T-helper 1 cell treated with Interleukin-12 subunit alpha and Interleukin-12 subunit beta and Interleukin-4 antibody, amounts not matched to agents 30 μg/mL and 1 μg/mL, for 36 hours (primary cell): ENCODE results near the gene FAM171A1.
"Not testable (repeated sequence)": the region's sequence is repeated elsewhere in the genome, so short reads cannot be mapped to it uniquely, and the experiment has no call there.

Experiments
- H3K27ac Mint-ChIP-seq: one replicate; pipeline ENCODE4 v1.8.0; 2021; ENCODE audit warnings: mild to moderate bottlenecking, mixed read lengths
- H3K27me3 Mint-ChIP-seq: one replicate; pipeline ENCODE4 v1.8.0; 2021; ENCODE audit warnings: low read depth, mixed read lengths
- H3K36me3 Mint-ChIP-seq: one replicate; pipeline ENCODE4 v1.8.0; 2021; ENCODE audit warnings: low read depth, mixed read lengths
- H3K4me1 Mint-ChIP-seq: one replicate; pipeline ENCODE4 v1.8.0; 2021; ENCODE audit warnings: low read depth, mixed read lengths
- H3K4me3 Mint-ChIP-seq: one replicate; pipeline ENCODE4 v1.8.0; 2021; ENCODE audit warnings: mild to moderate bottlenecking, moderate library complexity, mixed read lengths
- H3K9me3 Mint-ChIP-seq: one replicate; pipeline ENCODE4 v1.8.0; 2021; ENCODE audit warnings: mixed read lengths

Gene FAM171A1

GRCh38 chr10:15280974-15281373, 90.1 kb downstream of the FAM171A1 start:
- H3K27ac Mint-ChIP-seq, result no peak overlapping the region
- peaks cover 1% of the 10 kb centered on the region for H3K4me1 Mint-ChIP-seq
- H3K36me3 Mint-ChIP-seq, result no peaks in the 10 kb centered on the region
- no peaks in the 10 kb centered on the region for H3K27me3 Mint-ChIP-seq
- no peaks in the 10 kb centered on the region for H3K9me3 Mint-ChIP-seq
- H3K4me3 Mint-ChIP-seq, result no peak overlapping the region

GRCh38 chr10:15280462-15280861, 90.6 kb downstream of the FAM171A1 start:
- Mint-ChIP-seq H3K27me3 (no peaks in the 10 kb centered on the region), H3K27ac (no peak overlapping the region), H3K36me3 (no peaks in the 10 kb centered on the region), H3K4me1 (peaks cover 1% of the 10 kb centered on the region), H3K9me3 (no peaks in the 10 kb centered on the region), H3K4me3 (no peak overlapping the region)

GRCh38 chr10:15279236-15279635, 91.9 kb downstream of the FAM171A1 start:
- Mint-ChIP-seq H3K27me3 (no peaks in the 10 kb centered on the region), H3K9me3 (no peaks in the 10 kb centered on the region), H3K4me3 (no peak overlapping the region), H3K4me1 (no peaks in the 10 kb centered on the region), H3K36me3 (no peaks in the 10 kb centered on the region), H3K27ac (no peak overlapping the region)

GRCh38 chr10:15278786-15279185, 92.3 kb downstream of the FAM171A1 start:
- no peaks in the 10 kb centered on the region for H3K27me3 Mint-ChIP-seq
- H3K27ac Mint-ChIP-seq, result no peak overlapping the region
- no peaks in the 10 kb centered on the region for H3K9me3 Mint-ChIP-seq
- H3K36me3 Mint-ChIP-seq, result no peaks in the 10 kb centered on the region
- no peak overlapping the region for H3K4me3 Mint-ChIP-seq
- H3K4me1 Mint-ChIP-seq, result no peaks in the 10 kb centered on the region

- not testable (repeated sequence) for H3K9me3 Mint-ChIP-seq, H3K27ac Mint-ChIP-seq, H3K4me3 Mint-ChIP-seq, H3K4me1 Mint-ChIP-seq, H3K36me3 Mint-ChIP-seq
- H3K27me3 Mint-ChIP-seq, result peaks cover 10% of the 10 kb centered on the region
Measured at GRCh38 chr10:15276039-15276438, 95.0 kb downstream of the FAM171A1 start.

- H3K27me3 Mint-ChIP-seq, result peaks cover 10% of the 10 kb centered on the region
- H3K4me1 Mint-ChIP-seq, H3K4me3 Mint-ChIP-seq, H3K36me3 Mint-ChIP-seq, H3K9me3 Mint-ChIP-seq, H3K27ac Mint-ChIP-seq: not testable (repeated sequence)
Measured at GRCh38 chr10:15269838-15270237, 101.3 kb downstream of the FAM171A1 start.

GRCh38 chr10:15267496-15267895, 103.6 kb downstream of the FAM171A1 start:
- no peaks in the 10 kb centered on the region for H3K36me3 Mint-ChIP-seq
- H3K27ac Mint-ChIP-seq, result no peak overlapping the region
- peaks cover 7% of the 10 kb centered on the region for H3K27me3 Mint-ChIP-seq
- no peaks in the 10 kb centered on the region for H3K9me3 Mint-ChIP-seq
- no peak overlapping the region for H3K4me3 Mint-ChIP-seq
- H3K4me1 Mint-ChIP-seq, result no peaks in the 10 kb centered on the region

GRCh38 chr10:15266117-15266516, 105.0 kb downstream of the FAM171A1 start:
- Mint-ChIP-seq H3K36me3 (no peaks in the 10 kb centered on the region), H3K9me3 (no peaks in the 10 kb centered on the region), H3K4me1 (no peaks in the 10 kb centered on the region), H3K27me3 (no peaks in the 10 kb centered on the region), H3K4me3 (no peak overlapping the region), H3K27ac (no peak overlapping the region)

- H3K4me1 Mint-ChIP-seq, result no peaks in the 10 kb centered on the region
- no peak overlapping the region for H3K27ac Mint-ChIP-seq
- H3K36me3 Mint-ChIP-seq, result no peaks in the 10 kb centered on the region
- H3K27me3 Mint-ChIP-seq, result no peaks in the 10 kb centered on the region
- H3K9me3 Mint-ChIP-seq, result no peaks in the 10 kb centered on the region
- no peak overlapping the region for H3K4me3 Mint-ChIP-seq
Measured at GRCh38 chr10:15265558-15265957, 105.5 kb downstream of the FAM171A1 start.

- Mint-ChIP-seq H3K27ac (no peak overlapping the region), H3K36me3 (no peaks in the 10 kb centered on the region), H3K4me1 (no peaks in the 10 kb centered on the region), H3K27me3 (no peaks in the 10 kb centered on the region), H3K9me3 (no peaks in the 10 kb centered on the region), H3K4me3 (no peak overlapping the region)
Measured at GRCh38 chr10:15265056-15265455, 106.0 kb downstream of the FAM171A1 start.

- Mint-ChIP-seq H3K36me3 (no peaks in the 10 kb centered on the region), H3K4me1 (no peaks in the 10 kb centered on the region), H3K27ac (no peak overlapping the region), H3K4me3 (no peak overlapping the region), H3K27me3 (no peaks in the 10 kb centered on the region), H3K9me3 (no peaks in the 10 kb centered on the region)
Measured at GRCh38 chr10:15263657-15264323, 107.3 kb downstream of the FAM171A1 start.

GRCh38 chr10:15262036-15262713, 108.9 kb downstream of the FAM171A1 start:
- Mint-ChIP-seq H3K4me1 (no peaks in the 10 kb centered on the region), H3K36me3 (no peaks in the 10 kb centered on the region), H3K9me3 (no peaks in the 10 kb centered on the region)

GRCh38 chr10:15259136-15259535, 112.0 kb downstream of the FAM171A1 start:
- Mint-ChIP-seq H3K36me3 (no peaks in the 10 kb centered on the region), H3K9me3 (no peaks in the 10 kb centered on the region), H3K27ac (no peak overlapping the region), H3K27me3 (peaks cover 5% of the 10 kb centered on the region), H3K4me3 (no peak overlapping the region), H3K4me1 (peaks cover 8% of the 10 kb centered on the region)

More at GRCh38 chr10:15262036-15262713, 108.9 kb downstream of the FAM171A1 start:
- Mint-ChIP-seq H3K27me3 (no peaks in the 10 kb centered on the region), H3K27ac (no peak overlapping the region), H3K4me3 (no peak overlapping the region)

- no peaks in the 10 kb centered on the region for H3K36me3 Mint-ChIP-seq
- H3K4me3 Mint-ChIP-seq, result no peak overlapping the region
- H3K27ac Mint-ChIP-seq, result no peak overlapping the region
- peaks cover 5% of the 10 kb centered on the region for H3K27me3 Mint-ChIP-seq
- H3K4me1 Mint-ChIP-seq, result peaks cover 15% of the 10 kb centered on the region
- H3K9me3 Mint-ChIP-seq, result no peaks in the 10 kb centered on the region
Measured at GRCh38 chr10:15258255-15258654, 112.8 kb downstream of the FAM171A1 start.

- H3K9me3 Mint-ChIP-seq, result no peaks in the 10 kb centered on the region
- H3K27me3 Mint-ChIP-seq, result peaks cover 5% of the 10 kb centered on the region
- H3K36me3 Mint-ChIP-seq, result no peaks in the 10 kb centered on the region
- H3K4me3 Mint-ChIP-seq, result no peak overlapping the region
- H3K4me1 Mint-ChIP-seq, result peaks cover 18% of the 10 kb centered on the region
- H3K27ac Mint-ChIP-seq, result no peak overlapping the region
Measured at GRCh38 chr10:15255961-15256360, 115.1 kb downstream of the FAM171A1 start.
